IgD-negative memory B cell (primary cell): Measurements from ENCODE around the gene SPATA45. TPM values are rescaled to one million over a fixed set of nuclear protein-coding genes. Genes with fewer than 3 reads are reported as not detected.
"Not testable (repeated sequence)": the region's sequence is repeated elsewhere in the genome, so short reads cannot be mapped to it uniquely, and the experiment has no call there.

Experiments
- H3K27ac Mint-ChIP-seq, 3 donors: one replicate each; pipeline ENCODE4 v1.8.0; 2020 to 2022; ENCODE audit warnings: mild to moderate bottlenecking in 3 of 3, mixed read lengths in 3 of 3, moderate library complexity in 1 of 3
- H3K27me3 Mint-ChIP-seq: one replicate; pipeline ENCODE4 v1.8.0; 2021; ENCODE audit warnings: mixed read lengths
- H3K36me3 Mint-ChIP-seq: one replicate; pipeline ENCODE4 v1.8.0; 2020; ENCODE audit warnings: mild to moderate bottlenecking, mixed read lengths
- H3K4me1 Mint-ChIP-seq, 3 donors: one replicate each; pipeline ENCODE4 v1.8.0; 2020 to 2022; ENCODE audit warnings: mixed read lengths in 3 of 3, mild to moderate bottlenecking in 1 of 3
- H3K4me3 Mint-ChIP-seq, 4 donors: one replicate each; pipeline ENCODE4 v1.8.0; 2020 to 2022; ENCODE audit warnings: mild to moderate bottlenecking in 4 of 4, mixed read lengths in 4 of 4, moderate library complexity in 3 of 4
- H3K9me3 Mint-ChIP-seq, 3 donors: one replicate each; pipeline ENCODE4 v1.8.0; 2020 to 2021; ENCODE audit warnings: mixed read lengths in 3 of 3, mild to moderate bottlenecking in 1 of 3
- polyA plus RNA-seq: library from polyadenylated mRNA; unstranded; fragments of 300-500 nt; fragmentation: Illumina TruSeq; gene quantifications from one replicate; pipeline ENCODE4 v1.2.3, GENCODE V29; 2021

Gene SPATA45
- 0.80 TPM for polyA plus RNA-seq

GRCh38 chr1:212847549-212847948 lies at the start of gene SPATA45:
Gene SPATA45 (minus strand): TSS chr1:212847649. CDS start chr1:212836149, 11,500 bp downstream.
- no peaks in the 10 kb centered on the region for H3K4me1 Mint-ChIP-seq
- H3K4me3 Mint-ChIP-seq = no peak within 1 kb of the TSS
- no peaks in the 10 kb centered on the region for H3K27me3 Mint-ChIP-seq
- H3K9me3 Mint-ChIP-seq = no peaks in the 10 kb centered on the region
- H3K27ac Mint-ChIP-seq = no peak within 1 kb of the TSS
- H3K36me3 Mint-ChIP-seq = peaks cover 3% of the 10 kb centered on the region

- no peaks in the 10 kb centered on the region for H3K4me1 Mint-ChIP-seq
- peaks cover 28% of the 10 kb centered on the region for H3K36me3 Mint-ChIP-seq
- no peak overlapping the region for H3K27ac Mint-ChIP-seq
- H3K4me3 Mint-ChIP-seq = no peak overlapping the region
- no peaks in the 10 kb centered on the region for H3K27me3 Mint-ChIP-seq
- no peaks in the 10 kb centered on the region for H3K9me3 Mint-ChIP-seq
Measured at GRCh38 chr1:212892108-212892507, 44.7 kb upstream of the SPATA45 start.

- H3K4me3 Mint-ChIP-seq = no peak overlapping the region
- no peaks in the 10 kb centered on the region for H3K4me1 Mint-ChIP-seq
- no peak overlapping the region for H3K27ac Mint-ChIP-seq
- no peaks in the 10 kb centered on the region for H3K27me3 Mint-ChIP-seq
- peaks cover 13% of the 10 kb centered on the region for H3K36me3 Mint-ChIP-seq
- no peaks in the 10 kb centered on the region for H3K9me3 Mint-ChIP-seq
Measured at GRCh38 chr1:212884592-212884991, 37.1 kb upstream of the SPATA45 start.

- Mint-ChIP-seq H3K27ac (no peak overlapping the region), H3K36me3 (peaks cover 10% of the 10 kb centered on the region), H3K4me1 (no peaks in the 10 kb centered on the region), H3K4me3 (no peak overlapping the region), H3K27me3 (no peaks in the 10 kb centered on the region), H3K9me3 (no peaks in the 10 kb centered on the region)
Measured at GRCh38 chr1:212879947-212880690, 32.7 kb upstream of the SPATA45 start.

- peaks cover 0 to 4% (median 0%) of the 10 kb centered on the region in 3 donors for H3K4me1 Mint-ChIP-seq
- H3K4me3 Mint-ChIP-seq = no peak overlapping the region
- H3K27me3 Mint-ChIP-seq = no peaks in the 10 kb centered on the region
- peaks cover 13% of the 10 kb centered on the region for H3K36me3 Mint-ChIP-seq
- H3K27ac Mint-ChIP-seq = no peak overlapping the region
- H3K9me3 Mint-ChIP-seq = no peaks in the 10 kb centered on the region
Measured at GRCh38 chr1:212878418-212878817, 31.0 kb upstream of the SPATA45 start.

GRCh38 chr1:212873518-212873917 lies 26.1 kb upstream of the SPATA45 start:
- Mint-ChIP-seq H3K4me3 (no peak overlapping the region), H3K9me3 (no peaks in the 10 kb centered on the region), H3K36me3 (peaks cover 11% of the 10 kb centered on the region), H3K27me3 (no peaks in the 10 kb centered on the region), H3K27ac (no peak overlapping the region), H3K4me1 (peaks cover 0 to 5% (median 1%) of the 10 kb centered on the region in 3 donors)

- Mint-ChIP-seq H3K9me3 (no peaks in the 10 kb centered on the region), H3K27me3 (no peaks in the 10 kb centered on the region), H3K4me1 (peaks cover 0 to 5% (median 1%) of the 10 kb centered on the region in 3 donors), H3K27ac (no peak overlapping the region), H3K36me3 (peaks cover 11% of the 10 kb centered on the region), H3K4me3 (no peak overlapping the region)
Measured at GRCh38 chr1:212871976-212872375, 24.5 kb upstream of the SPATA45 start.

GRCh38 chr1:212867192-212867591 lies 19.7 kb upstream of the SPATA45 start:
- H3K27me3 Mint-ChIP-seq = no peaks in the 10 kb centered on the region
- no peak overlapping the region for H3K4me3 Mint-ChIP-seq
- H3K27ac Mint-ChIP-seq = no peak overlapping the region
- peaks cover 7% of the 10 kb centered on the region for H3K36me3 Mint-ChIP-seq
- peaks cover 5 to 12% (median 9%) of the 10 kb centered on the region in 3 donors for H3K4me1 Mint-ChIP-seq
- no peaks in the 10 kb centered on the region for H3K9me3 Mint-ChIP-seq

GRCh38 chr1:212864201-212864600 lies 16.8 kb upstream of the SPATA45 start:
- Mint-ChIP-seq H3K36me3 (peaks cover 7% of the 10 kb centered on the region), H3K4me3 (peak overlapping the region in 1 of 4 donors; percentile 25), H3K27ac (no peak overlapping the region), H3K27me3 (no peaks in the 10 kb centered on the region), H3K4me1 (peaks cover 4 to 13% (median 11%) of the 10 kb centered on the region in 3 donors), H3K9me3 (no peaks in the 10 kb centered on the region)

GRCh38 chr1:212863345-212863744 lies 15.9 kb upstream of the SPATA45 start:
- H3K36me3 Mint-ChIP-seq, H3K27me3 Mint-ChIP-seq, H3K9me3 Mint-ChIP-seq, H3K4me3 Mint-ChIP-seq, H3K27ac Mint-ChIP-seq: not testable (repeated sequence)
- H3K4me1 Mint-ChIP-seq = peaks cover 6 to 17% (median 16%) of the 10 kb centered on the region in 3 donors

- Mint-ChIP-seq H3K4me3 (no peak overlapping the region), H3K36me3 (peaks cover 9% of the 10 kb centered on the region), H3K9me3 (no peaks in the 10 kb centered on the region), H3K27ac (no peak overlapping the region), H3K27me3 (no peaks in the 10 kb centered on the region), H3K4me1 (peaks cover 14 to 24% (median 16%) of the 10 kb centered on the region in 3 donors)
Measured at GRCh38 chr1:212862111-212862690, 14.8 kb upstream of the SPATA45 start.

- H3K36me3 Mint-ChIP-seq = peaks cover 9% of the 10 kb centered on the region
Measured at GRCh38 chr1:212860713-212861581, 13.5 kb upstream of the SPATA45 start.

GRCh38 chr1:212858461-212859265 lies 11.2 kb upstream of the SPATA45 start:
- Mint-ChIP-seq H3K4me1 (peaks cover 16 to 20% (median 18%) of the 10 kb centered on the region in 3 donors), H3K27ac (peak overlapping the region; percentile 86 to 98 (median 95)), H3K4me3 (peak overlapping the region in 3 of 4 donors; percentile 91 to 98 (median 96)), H3K36me3 (peaks cover 9% of the 10 kb centered on the region), H3K27me3 (no peaks in the 10 kb centered on the region), H3K9me3 (no peaks in the 10 kb centered on the region)

More at GRCh38 chr1:212860713-212861581, 13.5 kb upstream of the SPATA45 start:
- Mint-ChIP-seq H3K4me1 (peaks cover 15 to 24% (median 21%) of the 10 kb centered on the region in 3 donors), H3K27me3 (no peaks in the 10 kb centered on the region), H3K9me3 (no peaks in the 10 kb centered on the region), H3K4me3 (no peak overlapping the region), H3K27ac (no peak overlapping the region)

- Mint-ChIP-seq H3K27ac (peak within 1 kb of the TSS; percentile 86 to 98 (median 95)), H3K36me3 (peaks cover 9% of the 10 kb centered on the region), H3K27me3 (no peaks in the 10 kb centered on the region), H3K4me3 (peak within 1 kb of the TSS; percentile 71 to 98 (median 94)), H3K4me1 (peaks cover 14 to 20% (median 16%) of the 10 kb centered on the region in 3 donors), H3K9me3 (no peaks in the 10 kb centered on the region)
Measured at GRCh38 chr1:212857992-212858460, 10.6 kb upstream of the SPATA45 start, which contains the start of gene FLVCR1. Gene FLVCR1 (plus strand): TSS chr1:212858275. CDS start chr1:212858453, 178 bp downstream.
